PC-3 (cell line): ENCODE results near the gene TBX18.

Experiments used
- CTCF ChIP-seq: fragments of 300-600 bp; sonication (generic); conservative IDR thresholded peaks from 2 replicates; pipeline ENCODE4 v1.5.1; 2017; ENCODE audit warnings: antibody characterized with exemption, low read depth, mild to moderate bottlenecking, low read length
- EZH2phosphoT487 ChIP-seq: fragments of 300-600 bp; sonication (generic); IDR thresholded peaks from 2 replicates; pipeline ENCODE4 v1.6.1; 2018; ENCODE audit warnings: mild to moderate bottlenecking, antibody characterized with exemption, low read length, borderline replicate concordance

- TF ChIP-seq CTCF (no peak), EZH2phosphoT487 (no peak)
These were observed 120.6 kb downstream of the TBX18 start for GRCh38 chr6:84643778-84644177.
